ENCODE data around the gene SMIM35. TPM values are rescaled to one million over a fixed set of nuclear protein-coding genes. Genes with fewer than 3 reads are reported as not detected.

SMIM35 gene
- total RNA-seq, 1 experiment from 2014 or later: not detected

DNA sequence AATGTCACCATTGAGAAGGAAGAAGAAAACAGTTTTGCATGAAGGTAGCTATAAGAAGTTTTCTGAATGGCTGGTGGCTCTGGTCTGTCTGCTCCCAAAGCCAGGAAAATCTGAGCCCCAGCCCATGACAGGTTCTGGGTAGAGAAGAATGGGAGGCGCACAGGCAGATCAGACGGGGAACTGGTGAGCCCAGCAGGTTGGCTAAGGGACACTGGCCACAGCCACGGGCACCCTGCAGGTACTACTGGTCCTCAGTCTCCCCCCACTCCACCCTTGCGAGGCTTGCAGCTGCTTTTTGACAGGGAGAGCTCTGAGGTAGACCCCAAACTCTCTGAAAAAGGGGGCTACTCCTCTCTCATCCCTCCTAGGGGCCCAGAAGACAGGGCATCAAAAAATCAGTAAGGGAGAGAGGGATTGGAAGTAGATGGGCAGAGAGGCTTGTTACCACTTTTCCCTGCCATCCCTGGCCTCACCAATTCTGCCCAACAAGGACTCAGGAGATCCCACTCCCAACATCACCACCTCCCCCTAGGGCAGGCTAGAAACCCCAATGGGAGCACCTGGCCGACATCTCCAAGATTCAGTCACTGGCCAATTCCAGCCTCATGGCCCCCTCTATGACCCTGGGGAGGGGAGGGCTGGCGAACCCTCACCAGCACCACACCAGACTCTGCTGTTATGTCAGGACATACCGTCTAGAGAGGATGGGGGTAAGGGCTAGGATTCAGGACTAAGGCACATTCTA is 48.5 kb upstream of the SMIM35 start:
- Histone ChIP-seq H3K4me2 (ENCODE audit: insufficient read depth, insufficient read length, low read length) (no peak overlapping the region), H4K20me1 (ENCODE audit: control insufficient read depth, insufficient read depth, insufficient read length) (no peaks in the 10 kb centered on the region), H3K9me3 (ENCODE audit: control insufficient read depth, low read depth, low read length) (no peaks in the 10 kb centered on the region), H3K4ac (ENCODE audit: low read depth, low read length) (no peak overlapping the region), H3K23me2 (ENCODE audit: insufficient read length, low read depth, low read length, poor library complexity, severe bottlenecking) (no peaks in the 10 kb centered on the region), H2BK20ac (ENCODE audit: low read depth, low read length, poor library complexity, severe bottlenecking) (no peak overlapping the region), H3K4me1 (ENCODE audit: insufficient read depth, low read length) (no peaks in the 10 kb centered on the region), H2BK15ac (ENCODE audit: low read depth, low read length) (no peak overlapping the region), H2AFZ (ENCODE audit: low read length) (no peak overlapping the region), H3K79me2 (ENCODE audit: insufficient read depth, low read length) (no peaks in the 10 kb centered on the region), H3K27me3 (ENCODE audit: insufficient read depth, low read length) (no peaks in the 10 kb centered on the region), H3K56ac (ENCODE audit: insufficient read length, low read depth, low read length) (no peak overlapping the region), H3K18ac (ENCODE audit: insufficient read length, low read depth, low read length) (no peak overlapping the region), H2BK120ac (ENCODE audit: low read depth, low read length, poor library complexity, severe bottlenecking) (no peak overlapping the region), H2AK5ac (ENCODE audit: insufficient read length, low read length) (no peak overlapping the region), H3K23ac (ENCODE audit: insufficient read length, low read depth, low read length) (no peak overlapping the region), H3K9ac (ENCODE audit: extremely low read depth, insufficient read length, low read length) (no peak overlapping the region), H3K14ac (ENCODE audit: insufficient read depth, low read length) (no peak overlapping the region), H2BK5ac (ENCODE audit: insufficient read length, low read length) (no peak overlapping the region), H4K91ac (ENCODE audit: insufficient read length, low read depth, low read length) (no peak overlapping the region), H3K27ac (ENCODE audit: insufficient read length, low read depth, low read length) (no peak overlapping the region), H2BK12ac (ENCODE audit: insufficient read length, low read depth, low read length) (no peak overlapping the region), H4K8ac (replicated peaks; ENCODE audit: insufficient read length, low read depth, low read length) (no peak overlapping the region), H3T11ph (ENCODE audit: low read length) (no peak overlapping the region), H3K79me1 (ENCODE audit: insufficient read depth, low read depth, low read length, poor library complexity, severe bottlenecking) (no peaks in the 10 kb centered on the region), H4K5ac (ENCODE audit: insufficient read length, low read depth, low read length) (no peak overlapping the region)
- DNase-seq: no peak
- Mint-ChIP-seq H3K4me3 (no peak overlapping the region), H3K27ac (no peak overlapping the region), H3K9me3 (no peaks in the 10 kb centered on the region), H3K27me3 (ENCODE audit: low read depth) (peaks cover 45% of the 10 kb centered on the region), H3K36me3 (ENCODE audit: insufficient read depth in 1 of 3, low read depth in 3 of 3) (no peaks in the 10 kb centered on the region), H3K4me1 (peaks cover 5 to 6% of the 10 kb centered on the region in 2 experiments)
- TF ChIP-seq, protein P1, sequence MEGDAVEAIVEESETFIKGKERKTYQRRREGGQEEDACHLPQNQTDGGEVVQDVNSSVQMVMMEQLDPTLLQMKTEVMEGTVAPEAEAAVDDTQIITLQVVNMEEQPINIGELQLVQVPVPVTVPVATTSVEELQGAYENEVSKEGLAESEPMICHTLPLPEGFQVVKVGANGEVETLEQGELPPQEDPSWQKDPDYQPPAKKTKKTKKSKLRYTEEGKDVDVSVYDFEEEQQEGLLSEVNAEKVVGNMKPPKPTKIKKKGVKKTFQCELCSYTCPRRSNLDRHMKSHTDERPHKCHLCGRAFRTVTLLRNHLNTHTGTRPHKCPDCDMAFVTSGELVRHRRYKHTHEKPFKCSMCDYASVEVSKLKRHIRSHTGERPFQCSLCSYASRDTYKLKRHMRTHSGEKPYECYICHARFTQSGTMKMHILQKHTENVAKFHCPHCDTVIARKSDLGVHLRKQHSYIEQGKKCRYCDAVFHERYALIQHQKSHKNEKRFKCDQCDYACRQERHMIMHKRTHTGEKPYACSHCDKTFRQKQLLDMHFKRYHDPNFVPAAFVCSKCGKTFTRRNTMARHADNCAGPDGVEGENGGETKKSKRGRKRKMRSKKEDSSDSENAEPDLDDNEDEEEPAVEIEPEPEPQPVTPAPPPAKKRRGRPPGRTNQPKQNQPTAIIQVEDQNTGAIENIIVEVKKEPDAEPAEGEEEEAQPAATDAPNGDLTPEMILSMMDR (conservative IDR thresholded peaks at IDR 0.05): no peak
- no CpG with 5 or more reads among the region's 7 CpGs for WGBS (ENCODE audit: extremely low coverage, insufficient read length, low lambda C conversion rate)

Data from H9 (cell line).